Measurements from ENCODE around the gene MEGF6.

The MEGF6 gene

DNA sequence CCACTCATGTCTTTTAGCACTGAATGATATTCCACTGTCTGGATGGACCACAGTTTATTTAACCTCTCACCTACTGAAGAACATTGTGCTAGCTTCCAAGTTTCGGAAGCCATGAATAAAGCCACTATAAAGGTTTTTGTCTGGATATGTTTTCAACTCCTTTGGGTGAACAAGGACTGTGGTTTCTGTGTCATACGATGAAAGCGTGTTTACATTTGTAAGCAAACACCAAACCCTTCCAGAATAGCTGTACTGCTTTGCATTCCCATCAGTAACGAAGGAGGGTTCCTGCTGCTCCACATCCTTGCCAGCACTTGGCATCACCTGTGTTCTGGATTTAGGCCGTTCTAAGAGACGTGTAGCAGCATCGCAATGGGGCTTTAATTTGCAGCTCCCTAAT lies 167.5 kb downstream of the MEGF6 start:
- 0 out of 2 replicates have a peak, but pooled peaks cover 6% of the 10 kb centered on the region for H3K9me3 ChIP-seq (ENCODE audit: control insufficient read depth, insufficient read depth, low read length)
- no peak overlapping the region for H3K4me2 ChIP-seq (ENCODE audit: low read length)
- no peaks in the 10 kb centered on the region for H3K9me2 ChIP-seq (replicated peaks; ENCODE audit: control insufficient read depth, low read length)
- TF ChIP-seq, protein P1, sequence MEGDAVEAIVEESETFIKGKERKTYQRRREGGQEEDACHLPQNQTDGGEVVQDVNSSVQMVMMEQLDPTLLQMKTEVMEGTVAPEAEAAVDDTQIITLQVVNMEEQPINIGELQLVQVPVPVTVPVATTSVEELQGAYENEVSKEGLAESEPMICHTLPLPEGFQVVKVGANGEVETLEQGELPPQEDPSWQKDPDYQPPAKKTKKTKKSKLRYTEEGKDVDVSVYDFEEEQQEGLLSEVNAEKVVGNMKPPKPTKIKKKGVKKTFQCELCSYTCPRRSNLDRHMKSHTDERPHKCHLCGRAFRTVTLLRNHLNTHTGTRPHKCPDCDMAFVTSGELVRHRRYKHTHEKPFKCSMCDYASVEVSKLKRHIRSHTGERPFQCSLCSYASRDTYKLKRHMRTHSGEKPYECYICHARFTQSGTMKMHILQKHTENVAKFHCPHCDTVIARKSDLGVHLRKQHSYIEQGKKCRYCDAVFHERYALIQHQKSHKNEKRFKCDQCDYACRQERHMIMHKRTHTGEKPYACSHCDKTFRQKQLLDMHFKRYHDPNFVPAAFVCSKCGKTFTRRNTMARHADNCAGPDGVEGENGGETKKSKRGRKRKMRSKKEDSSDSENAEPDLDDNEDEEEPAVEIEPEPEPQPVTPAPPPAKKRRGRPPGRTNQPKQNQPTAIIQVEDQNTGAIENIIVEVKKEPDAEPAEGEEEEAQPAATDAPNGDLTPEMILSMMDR (IDR thresholded peaks at IDR 0.05; ENCODE audit: low read depth, low read length, poor library complexity, severe bottlenecking), result no peak
- no peak for TF ChIP-seq EZH2phosphoT487 (IDR thresholded peaks at IDR 0.05; ENCODE audit: borderline replicate concordance, low read length)
- H3K4me3 ChIP-seq (ENCODE audit: low read length), result no peak overlapping the region
- no peaks in the 10 kb centered on the region for H4K20me1 ChIP-seq (ENCODE audit: control insufficient read depth, insufficient read depth, low read depth, low read length)
- H3K36me3 ChIP-seq (ENCODE audit: control insufficient read depth, low read length), result no peaks in the 10 kb centered on the region
- H3K79me2 ChIP-seq (ENCODE audit: control insufficient read depth, low read length), result no peaks in the 10 kb centered on the region
- no peaks in the 10 kb centered on the region for H3F3A ChIP-seq (ENCODE audit: control insufficient read depth, insufficient read depth)
- H3K27ac ChIP-seq (ENCODE audit: low read depth, low read length), result no peak overlapping the region
- no peaks in the 10 kb centered on the region for H3K27me3 ChIP-seq (ENCODE audit: control insufficient read depth, low read length)
- no peaks in the 10 kb centered on the region for H3K4me1 ChIP-seq (ENCODE audit: control insufficient read depth, low read length)

DNA sequence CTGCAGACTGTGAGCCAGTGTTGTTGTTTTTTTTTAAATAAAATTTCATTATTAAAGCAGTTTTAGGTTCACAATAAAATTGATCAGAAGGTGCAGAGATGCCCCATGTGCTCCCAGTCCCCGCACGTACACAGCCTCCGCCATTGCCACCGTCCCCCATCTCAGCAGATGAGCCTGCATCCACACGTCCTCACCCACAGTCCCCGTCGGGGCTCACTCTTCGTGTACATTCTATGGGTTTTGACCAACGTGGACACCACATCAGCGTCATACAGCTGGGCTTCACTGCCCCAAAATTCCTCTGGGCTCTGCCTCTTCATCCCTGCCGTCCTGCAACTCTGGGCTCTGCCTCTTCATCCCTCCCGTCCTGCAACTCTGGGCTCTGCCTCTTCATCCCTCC lies 168.4 kb downstream of the MEGF6 start:
- no peak overlapping the region for H3K27ac ChIP-seq (ENCODE audit: low read depth, low read length)
- no peaks in the 10 kb centered on the region for H4K20me1 ChIP-seq (ENCODE audit: control insufficient read depth, insufficient read depth, low read depth, low read length)
- no peaks in the 10 kb centered on the region for H3K9me2 ChIP-seq (replicated peaks; ENCODE audit: control insufficient read depth, low read length)
- no peaks in the 10 kb centered on the region for H3K36me3 ChIP-seq (ENCODE audit: control insufficient read depth, low read length)
- H3K4me3 ChIP-seq (ENCODE audit: low read length), result no peak overlapping the region
- H3K4me2 ChIP-seq (ENCODE audit: low read length), result no peak overlapping the region
- H3F3A ChIP-seq (ENCODE audit: control insufficient read depth, insufficient read depth), result no peaks in the 10 kb centered on the region
- 0 out of 2 replicates have a peak, but pooled peaks cover 5% of the 10 kb centered on the region for H3K9me3 ChIP-seq (ENCODE audit: control insufficient read depth, insufficient read depth, low read length)
- no peaks in the 10 kb centered on the region for H3K27me3 ChIP-seq (ENCODE audit: control insufficient read depth, low read length)
- H3K4me1 ChIP-seq (ENCODE audit: control insufficient read depth, low read length), result no peaks in the 10 kb centered on the region
- TF ChIP-seq EZH2phosphoT487 (IDR thresholded peaks at IDR 0.05; ENCODE audit: borderline replicate concordance, low read length), result no peak
- TF ChIP-seq, protein P1 (IDR thresholded peaks at IDR 0.05; ENCODE audit: low read depth, low read length, poor library complexity, severe bottlenecking), result no peak
- no peaks in the 10 kb centered on the region for H3K79me2 ChIP-seq (ENCODE audit: control insufficient read depth, low read length)

DNA sequence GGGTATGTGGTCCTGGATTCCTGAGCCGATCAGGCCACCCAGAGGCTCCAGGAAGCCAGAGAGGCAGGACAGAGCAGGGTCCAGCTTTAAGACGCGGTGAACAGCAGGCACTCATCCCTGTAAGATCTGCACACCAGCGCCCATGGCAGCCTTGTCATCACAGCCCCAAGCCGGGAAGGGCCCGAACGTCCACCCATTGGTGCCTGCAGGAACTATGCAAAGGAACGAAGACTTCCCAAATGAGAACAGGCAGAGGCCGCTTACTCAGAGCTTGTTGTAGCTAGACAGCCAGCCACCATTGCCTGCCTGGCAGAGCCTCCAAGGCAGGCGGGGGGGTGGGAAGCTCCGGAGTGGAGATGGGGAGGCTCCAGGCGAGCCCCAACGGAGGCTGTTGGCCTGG lies 169.0 kb downstream of the MEGF6 start:
- Histone ChIP-seq H3K4me1 (ENCODE audit: control insufficient read depth, low read length) (no peaks in the 10 kb centered on the region), H3K4me3 (ENCODE audit: low read length) (no peak overlapping the region), H3F3A (ENCODE audit: control insufficient read depth, insufficient read depth) (no peaks in the 10 kb centered on the region), H3K9me2 (replicated peaks; ENCODE audit: control insufficient read depth, low read length) (no peaks in the 10 kb centered on the region), H3K4me2 (ENCODE audit: low read length) (no peak overlapping the region), H3K36me3 (ENCODE audit: control insufficient read depth, low read length) (no peaks in the 10 kb centered on the region), H3K27me3 (ENCODE audit: control insufficient read depth, low read length) (no peaks in the 10 kb centered on the region), H3K27ac (ENCODE audit: low read depth, low read length) (no peak overlapping the region), H3K9me3 (ENCODE audit: control insufficient read depth, insufficient read depth, low read length) (no peaks in the 10 kb centered on the region), H3K79me2 (ENCODE audit: control insufficient read depth, low read length) (no peaks in the 10 kb centered on the region), H4K20me1 (ENCODE audit: control insufficient read depth, insufficient read depth, low read depth, low read length) (no peaks in the 10 kb centered on the region)
- TF ChIP-seq EZH2phosphoT487 (IDR thresholded peaks at IDR 0.05; ENCODE audit: borderline replicate concordance, low read length), result no peak

DNA sequence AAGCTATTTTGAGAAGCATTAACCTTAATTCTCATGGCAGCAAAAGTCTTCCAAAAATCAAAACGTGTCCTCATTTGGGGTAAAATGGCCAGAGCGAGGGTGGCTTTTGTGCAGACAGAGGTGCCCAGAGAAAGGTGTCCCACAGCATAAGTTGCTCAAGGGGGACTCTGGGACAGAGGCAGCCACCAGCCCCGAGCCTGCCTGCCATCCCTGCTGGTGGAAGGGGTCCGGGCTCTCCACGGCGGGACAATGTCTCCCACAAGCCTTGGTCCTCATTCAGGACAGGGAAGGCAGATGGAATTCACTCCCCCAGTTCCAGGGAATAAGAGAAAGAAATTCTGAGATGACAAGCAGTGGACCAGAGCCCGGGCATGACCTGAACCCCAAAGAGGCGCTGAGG lies 169.4 kb downstream of the MEGF6 start:
- TF ChIP-seq, protein P1 (IDR thresholded peaks at IDR 0.05; ENCODE audit: low read depth, low read length, poor library complexity, severe bottlenecking), result no peak
- no peak for TF ChIP-seq EZH2phosphoT487 (IDR thresholded peaks at IDR 0.05; ENCODE audit: borderline replicate concordance, low read length)
- Histone ChIP-seq H3K27ac (ENCODE audit: low read depth, low read length) (no peak overlapping the region), H3K4me2 (ENCODE audit: low read length) (no peak overlapping the region), H3F3A (ENCODE audit: control insufficient read depth, insufficient read depth) (no peaks in the 10 kb centered on the region), H3K27me3 (ENCODE audit: control insufficient read depth, low read length) (no peaks in the 10 kb centered on the region), H3K9me3 (ENCODE audit: control insufficient read depth, insufficient read depth, low read length) (no peaks in the 10 kb centered on the region), H4K20me1 (ENCODE audit: control insufficient read depth, insufficient read depth, low read depth, low read length) (no peaks in the 10 kb centered on the region), H3K36me3 (ENCODE audit: control insufficient read depth, low read length) (no peaks in the 10 kb centered on the region), H3K4me3 (ENCODE audit: low read length) (no peak overlapping the region), H3K79me2 (ENCODE audit: control insufficient read depth, low read length) (no peaks in the 10 kb centered on the region), H3K9me2 (replicated peaks; ENCODE audit: control insufficient read depth, low read length) (no peaks in the 10 kb centered on the region), H3K4me1 (ENCODE audit: control insufficient read depth, low read length) (no peaks in the 10 kb centered on the region)
